Umbilical cord (tissue), 2 donors: ENCODE measurements around the gene TRIM37. TPM values are rescaled to one million over a fixed set of nuclear protein-coding genes. Genes with fewer than 3 reads are reported as not detected.

Experiments
- DNase-seq: peaks from one replicate; pipeline ENCODE4 v3.0.0-alpha.2; 2015; ENCODE audit warnings: low spot score
- total RNA-seq: library from RNA; depleted of rRNA; stranded (reverse); fragments of >200 nt; gene quantifications from one replicate; pipeline ENCODE4 v1.2.3, GENCODE V29; 2014; ENCODE audit warnings: low replicate concordance; ENCODE audit not compliant: insufficient read depth

Gene TRIM37
- total RNA-seq, 1 donor from 2014 or later: 36.8 TPM

DNA sequence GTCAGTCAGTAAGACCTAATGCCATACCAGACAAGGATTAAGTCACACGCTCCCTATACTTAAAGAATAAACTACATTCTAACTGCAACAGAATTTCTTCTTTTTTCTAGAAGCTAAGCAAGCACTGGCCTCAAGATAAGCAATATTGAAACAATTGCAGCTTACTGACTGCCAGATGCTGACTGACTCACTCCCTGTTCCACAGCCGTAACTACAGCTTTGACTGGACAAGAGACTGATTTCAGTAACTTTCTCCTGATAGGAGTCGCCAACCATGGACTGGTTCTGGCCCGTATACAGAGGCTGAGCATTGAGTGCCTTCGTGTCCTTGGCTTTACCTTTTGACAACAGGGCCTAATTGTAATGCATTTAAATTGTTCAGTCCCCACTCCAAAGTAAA lies 67.9 kb downstream of the TRIM37 start:
- peak; percentile 58 for DNase-seq

DNA sequence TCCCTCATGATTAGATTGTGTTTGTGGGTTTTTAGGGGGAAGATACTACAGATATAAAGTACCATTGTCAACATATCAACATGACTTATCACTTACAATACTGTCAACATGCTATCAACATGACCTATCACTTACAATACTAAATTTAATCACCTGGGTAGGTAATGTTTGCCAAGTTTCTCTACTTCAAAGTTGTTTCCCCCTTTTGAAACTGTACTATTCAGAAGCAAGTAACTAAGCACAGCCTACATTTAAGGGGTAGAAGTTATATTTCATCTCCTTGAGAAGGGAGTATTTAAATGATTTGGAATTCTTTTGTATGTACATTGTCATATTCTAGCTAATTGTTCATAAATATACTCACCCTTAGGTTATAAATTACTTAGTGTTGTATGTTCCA lies 68.7 kb downstream of the TRIM37 start:
- no peak for DNase-seq

DNA sequence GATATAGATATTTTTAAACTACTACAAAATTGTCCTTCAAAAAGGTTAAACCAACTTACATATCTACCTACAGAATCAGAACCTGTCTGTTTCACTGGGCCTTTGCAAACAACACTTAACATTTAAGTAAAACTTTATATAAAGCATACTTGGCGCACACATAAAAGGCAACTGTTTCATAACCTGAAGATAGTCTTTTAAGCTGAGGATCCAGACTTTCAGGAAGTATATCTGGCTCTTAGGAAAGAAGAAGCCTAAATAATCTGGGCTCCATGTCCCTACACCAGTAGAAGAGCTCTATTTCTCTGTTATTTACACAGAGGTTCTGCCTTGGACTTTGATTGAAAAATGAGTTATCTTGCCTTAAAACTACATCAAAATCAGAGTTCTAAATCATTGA lies 75.9 kb downstream of the TRIM37 start:
- no peak for DNase-seq

DNA sequence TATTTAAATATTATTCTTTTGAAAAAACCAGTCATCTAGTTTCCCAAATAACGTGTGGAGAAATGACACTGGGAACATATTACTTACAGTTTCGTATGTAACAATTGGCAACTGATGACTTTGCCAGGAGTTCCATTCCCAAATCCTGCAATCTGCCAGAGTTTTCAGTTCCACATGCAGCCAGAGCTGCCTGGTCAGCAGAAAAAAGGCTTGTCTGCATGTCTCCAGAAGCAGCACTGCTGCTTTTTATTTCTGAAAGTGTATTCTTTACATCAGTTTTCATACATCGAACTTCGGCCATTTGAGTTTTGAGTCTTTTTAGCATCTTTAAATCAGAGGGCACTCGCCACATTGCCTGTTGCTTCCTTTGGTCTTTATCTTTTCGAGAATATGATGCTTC lies 78.4 kb downstream of the TRIM37 start:
- peak; percentile 2 for DNase-seq

DNA sequence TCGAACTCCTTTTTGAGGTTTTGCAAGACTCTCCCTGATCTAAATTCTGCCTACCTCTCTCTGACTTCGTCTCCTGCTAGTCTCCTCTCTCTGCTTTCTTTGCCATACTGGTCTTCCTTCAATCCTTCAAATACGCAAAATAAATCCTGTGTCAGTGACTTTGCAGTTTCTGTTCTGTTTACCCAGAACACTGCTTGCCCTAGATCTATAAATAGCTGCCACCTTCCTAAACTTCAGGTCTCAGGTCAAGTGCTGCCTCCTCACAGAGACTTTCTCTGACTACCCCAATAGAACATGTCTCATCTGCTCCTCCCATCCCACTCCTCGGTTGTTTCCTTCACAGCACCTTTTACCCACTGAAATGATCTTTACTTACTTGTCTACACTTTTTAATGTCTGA lies 78.9 kb downstream of the TRIM37 start:
- no peak for DNase-seq

DNA sequence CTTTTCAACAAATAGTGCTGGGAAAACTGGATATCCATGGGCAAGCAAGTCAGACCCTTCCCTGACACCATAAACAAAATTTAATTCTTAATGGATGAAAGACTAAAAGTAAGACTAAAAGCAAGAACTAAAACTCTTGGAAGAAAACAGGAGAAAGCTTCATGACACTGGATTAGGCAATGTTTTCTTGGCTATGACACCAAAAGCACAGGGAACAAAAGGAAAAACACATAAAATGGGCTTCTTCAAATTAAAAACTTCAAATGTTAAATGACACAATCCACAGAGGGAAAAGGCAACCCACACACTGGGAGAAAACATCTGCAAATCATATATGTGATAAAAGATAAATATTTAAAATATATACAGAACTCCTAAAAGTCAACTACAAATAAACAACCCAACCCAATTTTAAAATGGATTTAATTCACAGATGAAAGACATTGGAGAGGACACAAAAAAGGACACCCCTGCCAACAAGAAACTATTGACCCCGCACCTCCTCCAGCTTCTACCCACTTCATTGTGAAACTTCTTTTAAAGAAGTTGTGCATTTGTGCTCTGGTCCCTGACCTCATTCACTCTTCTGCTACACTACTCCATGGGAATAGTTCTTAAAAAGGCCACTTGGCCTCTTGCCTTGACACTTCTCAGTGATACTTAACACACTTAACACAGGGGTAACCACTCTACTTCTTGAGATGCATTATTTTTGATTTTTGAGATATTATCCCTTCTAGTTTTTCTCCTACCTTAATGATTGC lies 80.3 kb downstream of the TRIM37 start:
- no peak for DNase-seq

DNA sequence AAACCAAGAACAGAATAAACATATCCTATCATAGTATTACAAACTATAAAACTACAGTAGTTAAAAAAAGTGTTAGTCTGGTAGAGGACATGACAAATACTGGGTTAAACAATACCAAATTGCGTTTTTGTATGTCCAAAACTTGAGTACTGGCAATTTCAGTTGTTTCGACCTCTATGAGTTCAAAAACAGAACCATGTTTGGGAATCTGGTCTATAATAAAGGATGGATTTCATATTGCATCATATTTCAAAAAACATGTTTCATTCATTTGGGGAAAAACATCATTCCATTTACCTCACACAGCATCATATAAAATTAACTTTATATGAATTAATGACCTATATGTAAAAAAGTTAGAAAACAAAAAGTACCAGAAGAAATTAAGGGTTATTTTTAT lies 81.8 kb downstream of the TRIM37 start:
- no peak for DNase-seq

DNA sequence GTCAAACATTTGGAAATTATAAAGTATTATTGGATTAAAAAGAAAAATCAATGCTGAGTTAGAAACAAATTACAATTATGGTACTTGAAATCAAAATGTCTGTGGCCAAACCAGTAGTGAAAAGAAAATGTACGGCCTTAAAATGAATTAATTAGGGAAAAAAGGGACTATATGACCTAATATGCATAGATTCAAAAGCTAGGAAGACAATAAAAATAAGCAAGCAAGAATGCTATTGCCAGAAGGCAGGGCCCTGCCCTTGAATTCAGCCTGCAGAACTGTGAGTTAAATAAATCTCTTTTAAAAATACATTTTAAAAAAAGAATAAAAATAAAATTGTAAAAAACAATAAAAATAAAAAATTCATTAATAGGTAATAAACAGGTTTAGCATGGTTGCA lies 88.7 kb downstream of the TRIM37 start:
- no peak for DNase-seq

DNA sequence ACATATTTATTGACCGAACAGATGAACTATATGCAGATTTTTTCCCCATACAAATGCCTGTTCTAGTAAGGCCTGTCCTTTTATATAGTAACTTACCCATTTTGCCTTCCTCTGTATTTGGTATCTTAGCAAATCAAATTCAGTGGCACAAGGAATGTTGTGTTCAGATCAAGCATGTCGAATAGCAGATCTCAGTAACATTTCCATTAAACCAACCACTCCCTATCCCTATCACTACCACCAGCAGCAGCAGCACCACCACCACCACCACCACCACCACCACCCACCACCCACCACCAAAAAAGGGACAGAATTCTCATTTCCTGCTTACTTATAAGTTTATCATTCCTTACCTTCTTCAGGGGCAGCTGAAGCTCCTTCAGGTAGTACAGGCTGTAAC lies 94.7 kb downstream of the TRIM37 start:
- DNase-seq: no peak

DNA sequence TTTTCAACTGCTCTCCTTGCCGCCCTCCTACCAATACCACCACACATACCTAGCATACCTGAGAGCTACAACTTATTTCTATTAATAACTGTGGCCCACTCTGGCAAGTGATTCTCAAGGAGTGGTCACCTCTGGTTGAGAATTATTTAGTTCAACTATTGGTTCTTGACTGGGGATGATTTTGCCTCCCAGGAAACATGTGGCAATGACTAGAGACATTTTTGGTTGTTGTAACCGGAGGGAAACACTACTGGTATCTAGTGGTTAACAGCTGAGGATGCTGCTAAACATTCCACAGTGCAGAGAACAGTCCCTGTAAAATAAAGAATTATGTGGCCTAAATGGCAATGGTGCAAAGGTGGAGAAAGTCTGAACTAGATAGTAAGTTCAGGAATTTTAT lies 96.7 kb downstream of the TRIM37 start:
- no peak for DNase-seq

DNA sequence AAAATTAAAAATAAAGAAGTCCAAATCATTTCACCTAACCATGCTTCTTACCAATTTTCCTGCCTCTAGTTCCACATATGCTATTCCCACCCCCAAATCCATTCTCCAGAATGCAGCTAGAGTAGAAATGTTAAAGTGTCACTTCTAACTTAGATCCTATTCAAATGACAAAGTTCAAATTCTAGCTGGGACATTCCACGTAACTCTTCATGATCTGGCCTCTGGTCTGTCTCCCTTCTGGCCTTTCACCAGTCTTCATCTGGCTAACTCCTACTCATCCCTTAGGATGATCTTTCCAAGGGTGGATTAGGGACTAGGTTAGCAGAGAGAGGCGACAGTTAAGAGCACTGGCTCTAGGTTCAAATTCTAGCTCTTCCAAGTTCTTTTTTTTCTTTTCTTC lies 97.9 kb downstream of the TRIM37 start:
- DNase-seq: no peak

DNA sequence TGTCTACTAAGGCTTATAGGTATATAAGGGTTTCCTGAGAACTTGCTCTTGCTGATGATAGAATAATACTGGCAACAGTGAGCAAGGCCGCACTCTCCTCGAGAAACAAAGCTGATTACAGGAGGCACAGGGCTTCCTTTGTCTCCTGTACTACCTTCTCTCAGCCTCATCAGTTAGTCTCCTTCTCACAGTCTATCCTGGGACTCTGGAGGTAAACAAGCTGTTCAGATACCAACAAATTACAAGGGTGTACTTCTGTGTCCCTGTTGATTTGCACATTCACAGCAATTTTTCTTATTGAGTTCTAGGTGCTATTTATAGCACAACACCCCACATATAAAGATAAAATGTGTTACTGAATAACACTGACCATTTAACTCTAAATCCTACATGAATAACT lies 98.7 kb downstream of the TRIM37 start:
- DNase-seq: no peak

DNA sequence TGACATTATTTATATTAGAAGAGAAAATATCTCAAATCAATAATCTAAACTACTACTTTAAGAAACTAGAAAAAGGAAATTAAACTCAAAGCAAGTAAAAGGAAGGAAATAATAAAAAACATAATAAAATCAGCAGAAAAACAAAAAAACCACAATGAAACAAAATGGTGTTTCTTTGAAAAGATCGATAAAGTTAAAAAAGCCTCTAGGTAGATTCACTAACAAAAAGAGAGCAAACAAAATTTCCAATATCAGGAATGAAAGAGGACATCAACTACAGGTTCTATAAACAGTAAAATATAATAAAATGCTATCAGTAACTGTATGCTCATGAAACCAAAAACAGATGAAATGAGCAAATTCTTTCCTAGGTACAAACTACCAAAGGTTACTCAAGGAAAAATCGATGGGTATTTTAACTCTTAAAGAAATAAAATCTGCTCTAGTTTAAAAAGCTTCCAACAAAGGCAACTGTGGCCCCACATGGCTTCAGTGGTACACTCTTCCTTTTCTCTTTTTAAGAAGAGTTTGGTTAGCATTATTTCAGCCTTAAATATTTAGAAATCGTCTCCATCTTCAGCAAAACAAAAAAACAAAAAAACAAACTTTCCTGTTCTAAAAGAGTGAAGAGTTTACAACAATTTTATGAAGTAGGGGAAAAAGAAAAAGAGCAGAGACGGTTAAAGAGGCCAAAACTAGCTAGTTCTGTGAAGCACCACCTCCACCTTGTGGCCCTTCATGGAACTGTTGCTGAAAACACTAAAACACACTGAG lies 102.2 kb downstream of the TRIM37 start:
- peak; percentile 65 for DNase-seq

DNA sequence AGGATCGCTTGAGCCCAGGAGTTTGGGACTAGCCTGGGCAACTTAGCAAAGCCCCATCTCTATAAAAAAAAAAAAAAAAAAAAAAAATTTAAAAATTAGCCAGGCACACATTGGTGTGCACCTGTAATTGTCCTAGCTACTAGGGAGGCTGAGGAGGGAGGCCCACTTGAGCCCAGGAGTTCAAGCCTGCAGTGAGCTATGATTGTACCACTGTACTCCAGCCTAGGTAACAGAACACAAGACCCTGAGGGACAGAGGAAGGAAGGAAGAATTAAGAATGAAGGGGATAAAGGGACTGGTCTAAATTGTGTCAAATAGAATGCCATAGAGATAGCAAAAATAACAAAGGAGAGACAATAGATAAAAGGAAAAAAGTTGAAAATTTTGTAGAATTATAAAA lies 102.8 kb downstream of the TRIM37 start:
- DNase-seq: no peak

DNA sequence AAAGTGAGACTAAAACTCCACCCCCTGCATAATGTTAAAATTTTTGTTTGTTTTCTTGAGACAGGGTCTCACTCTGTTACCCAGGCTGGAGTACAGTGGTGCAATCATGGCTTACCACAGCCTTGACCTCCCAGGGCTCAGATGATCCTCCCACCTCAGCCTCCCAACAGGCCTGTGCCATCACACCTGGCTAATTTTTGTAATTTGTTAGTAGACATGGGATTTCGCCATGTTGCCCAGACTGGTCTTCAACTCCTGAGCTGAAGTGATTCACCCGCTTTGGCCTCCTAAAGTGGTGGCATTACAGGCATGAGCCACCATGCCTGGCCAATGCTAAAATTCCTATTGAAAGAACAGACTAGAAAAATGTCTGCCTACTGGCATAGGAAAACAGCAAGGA lies 103.8 kb downstream of the TRIM37 start:
- no peak for DNase-seq

DNA sequence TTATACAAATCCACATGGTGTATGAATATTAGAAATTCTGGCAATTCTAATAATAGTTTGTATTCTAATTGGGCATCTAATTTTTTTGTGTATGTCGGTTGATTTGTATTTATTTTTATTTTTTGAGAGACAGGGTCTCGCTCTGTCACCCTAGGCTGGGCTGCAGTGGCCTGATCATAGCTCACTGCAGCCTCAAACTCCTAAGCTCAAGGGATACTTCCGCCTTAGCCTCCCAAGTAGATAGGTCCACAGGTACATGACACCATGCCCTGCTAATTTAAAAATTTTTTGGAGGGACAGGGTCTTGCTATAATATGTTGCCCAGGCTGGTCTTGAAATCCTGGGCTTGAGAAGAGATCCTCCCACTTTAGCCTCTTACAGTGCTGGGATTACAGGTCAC lies 104.6 kb downstream of the TRIM37 start:
- no peak for DNase-seq

DNA sequence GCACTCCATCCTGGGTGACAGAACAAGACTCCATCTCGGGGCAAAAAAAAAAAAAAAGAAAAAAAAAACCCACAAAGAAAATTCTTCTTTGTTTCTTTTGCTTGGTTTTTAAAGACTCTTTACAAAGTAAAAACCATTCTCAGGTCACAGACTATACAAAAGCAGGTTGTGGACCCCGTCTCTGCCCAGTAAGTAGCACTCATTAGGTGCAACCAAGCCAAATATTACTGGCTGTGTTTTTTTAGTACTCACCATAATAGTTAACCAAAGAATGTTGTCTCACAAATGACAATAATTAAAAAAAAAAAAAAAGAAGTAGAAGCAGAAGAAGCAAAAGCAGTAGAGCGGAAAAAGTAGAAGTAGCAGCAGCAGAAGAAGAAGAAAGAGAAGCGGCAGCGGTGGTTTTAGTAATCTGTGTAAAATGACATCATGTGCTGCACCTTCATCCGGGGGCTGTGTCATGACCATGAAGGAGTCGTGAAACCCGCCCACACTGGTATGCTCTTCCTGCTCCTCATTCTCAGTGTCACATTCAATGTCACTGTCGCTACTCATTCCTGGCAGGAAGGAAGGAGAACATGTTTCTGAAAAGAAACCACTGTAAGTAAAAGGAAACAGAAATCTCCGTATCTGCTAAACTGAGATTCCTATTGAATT lies 105.4 kb downstream of the TRIM37 start:
- DNase-seq: peak; percentile 40

DNA sequence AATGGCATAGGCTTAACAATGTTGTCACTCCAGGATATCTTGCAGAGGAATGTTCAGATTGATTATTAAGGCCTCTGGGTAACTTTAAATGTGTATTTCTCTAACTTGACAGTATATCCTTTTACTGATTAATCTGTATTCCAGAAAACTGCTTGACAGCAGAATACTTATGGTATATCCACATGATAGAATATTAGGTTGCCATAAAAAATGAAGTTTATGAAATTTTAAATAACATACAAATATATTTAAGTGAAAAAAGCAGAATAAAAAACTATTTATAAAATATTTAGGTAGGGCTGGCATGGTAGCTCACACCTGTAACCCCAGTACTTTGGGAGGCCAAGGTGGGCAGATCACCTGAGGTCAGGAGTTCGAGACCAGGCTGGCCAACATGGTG lies 106.7 kb downstream of the TRIM37 start:
- DNase-seq: no peak

DNA sequence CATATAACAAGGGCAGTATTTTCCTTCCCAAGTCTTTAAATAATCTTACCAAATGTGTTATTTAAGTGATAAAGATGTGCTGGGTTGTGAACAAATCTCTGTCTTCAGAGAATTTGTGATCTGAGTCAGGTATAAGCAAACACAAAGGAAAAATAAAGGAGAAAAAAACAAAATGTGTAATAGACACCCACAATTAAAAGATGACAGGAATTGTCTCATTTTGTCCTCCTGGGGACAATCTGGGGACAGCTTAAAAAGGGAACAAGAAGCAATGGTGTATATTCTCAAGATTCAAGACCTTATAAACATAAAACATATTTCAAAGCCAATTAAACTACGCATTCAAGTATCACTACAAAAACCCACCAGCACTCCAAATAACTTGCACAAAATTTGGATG lies 107.2 kb downstream of the TRIM37 start:
- no peak for DNase-seq

DNA sequence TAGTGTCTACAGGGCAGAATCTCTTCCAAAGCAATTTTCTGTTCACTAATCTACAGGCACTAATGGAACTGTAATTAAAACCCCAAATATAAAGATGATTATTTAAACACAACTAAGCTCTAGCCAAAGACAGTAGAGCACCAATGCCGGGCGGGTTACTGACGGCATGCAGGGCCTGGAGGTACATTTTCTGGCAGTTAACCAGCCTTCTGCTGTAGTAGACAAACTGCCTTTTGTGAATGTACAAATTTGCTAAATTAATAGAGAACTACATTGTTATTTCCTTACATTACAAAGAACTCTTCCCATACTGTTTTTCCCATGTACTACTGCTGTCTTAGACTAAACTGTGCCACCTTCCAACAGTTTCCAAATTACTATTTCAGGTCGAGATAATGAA lies 107.8 kb downstream of the TRIM37 start:
- DNase-seq: no peak

DNA sequence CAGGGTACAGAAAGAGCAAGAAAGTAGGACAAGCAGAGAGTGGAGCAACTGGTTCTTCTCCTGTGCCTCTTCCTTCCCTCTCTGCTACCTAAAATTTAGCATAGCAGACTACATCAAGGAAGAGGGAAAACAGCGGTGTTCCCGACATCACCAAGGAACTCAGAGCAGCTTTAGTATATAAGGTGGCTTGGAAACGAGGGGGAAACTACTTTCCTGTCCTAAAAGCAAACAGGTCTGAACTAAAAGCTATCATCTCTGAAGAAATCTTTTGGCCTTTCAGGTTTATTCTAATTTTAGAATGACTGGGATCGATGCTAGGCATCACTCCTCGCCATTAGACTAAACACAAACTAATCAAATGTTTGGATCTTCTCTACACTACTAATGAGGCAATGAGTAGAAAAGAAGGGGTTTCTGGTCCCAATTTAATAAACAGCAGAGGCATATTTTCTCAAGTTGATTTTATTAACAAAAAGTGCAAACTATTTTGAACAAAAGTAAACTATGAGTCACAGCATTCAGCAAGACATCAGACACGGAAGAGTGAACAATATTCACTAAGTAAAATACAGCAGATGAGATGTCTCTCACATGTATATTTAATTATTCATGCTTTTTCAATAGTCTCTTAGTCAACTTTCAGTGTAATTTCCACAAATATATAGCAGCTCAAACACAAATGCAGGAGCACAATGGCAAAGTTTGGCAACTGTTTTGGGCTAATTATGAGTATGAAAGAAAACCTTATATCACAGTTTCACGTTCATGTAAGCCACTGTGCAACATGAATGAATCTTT lies 108.7 kb downstream of the TRIM37 start:
- no peak for DNase-seq

DNA sequence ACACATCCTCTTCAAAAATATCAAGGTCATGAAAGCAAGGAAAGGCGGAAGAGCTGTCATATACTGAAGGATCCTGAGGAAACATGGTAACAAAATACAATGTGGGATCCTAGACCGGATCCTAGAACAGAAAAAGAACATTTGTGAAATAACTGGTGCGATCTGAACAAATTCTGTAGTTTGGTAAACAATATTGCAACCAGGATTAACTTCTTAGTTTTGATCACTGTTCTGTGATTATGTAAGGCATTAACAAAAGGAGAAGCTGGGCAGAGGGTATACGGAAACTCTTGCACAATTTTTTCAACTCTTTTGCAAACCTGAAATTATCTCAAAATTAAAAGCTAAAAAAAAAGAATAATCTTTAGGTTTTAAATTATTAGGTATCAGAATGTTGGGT lies 109.7 kb downstream of the TRIM37 start:
- DNase-seq: no peak
